GM18511 (cell line): Measurements from ENCODE around the gene SNX6.
"Not testable (repeated sequence)": the region's sequence is repeated elsewhere in the genome, so short reads cannot be mapped to it uniquely, and the experiment has no call there.

Experiments
- ATAC-seq: cut with Tn5 transposase; IDR thresholded peaks from one replicate; pipeline ENCODE4 v1.9.1; 2021; ENCODE audit warnings: mild to moderate bottlenecking, moderate library complexity; ENCODE audit not compliant: unreplicated experiment

Gene SNX6

DNA sequence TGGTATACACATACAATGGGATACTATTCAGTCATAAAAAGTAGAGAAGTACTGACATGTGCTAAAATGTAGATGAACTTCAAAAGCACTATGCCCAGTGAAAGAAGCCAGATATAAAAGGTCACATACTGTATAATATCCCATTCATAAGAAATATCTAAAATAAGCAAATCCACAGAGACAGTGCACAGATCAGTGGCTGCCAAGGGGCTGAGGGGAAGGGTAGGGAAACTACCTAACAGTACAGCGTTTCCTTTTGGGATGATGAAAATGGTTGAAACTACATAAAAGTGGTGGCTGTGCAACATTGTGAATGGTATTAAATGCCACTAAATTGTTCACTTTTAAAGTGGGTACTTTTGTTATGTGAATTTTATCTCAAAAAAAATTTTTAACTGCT is 102.4 kb downstream of the SNX6 start:
- ATAC-seq, result no peak

DNA sequence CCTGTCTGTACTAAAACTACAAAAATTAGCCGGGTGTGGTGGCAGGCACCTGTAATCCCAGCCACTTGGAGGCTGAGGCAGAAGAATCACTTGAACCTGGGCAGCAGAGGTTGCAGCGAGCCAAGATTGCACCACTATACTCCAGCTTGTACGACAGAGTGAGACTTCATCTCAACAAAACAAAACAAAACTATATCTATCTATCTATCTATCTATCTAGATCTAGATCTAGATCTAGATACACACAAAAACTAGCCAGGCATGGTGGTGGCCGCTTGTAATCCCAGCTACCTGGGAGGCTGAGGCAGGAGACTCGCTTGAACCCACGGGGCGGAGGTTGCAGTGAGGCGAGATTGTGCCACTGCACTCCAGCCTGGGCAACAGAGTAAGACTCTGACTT is 105.7 kb downstream of the SNX6 start:
- not testable (repeated sequence) for ATAC-seq

DNA sequence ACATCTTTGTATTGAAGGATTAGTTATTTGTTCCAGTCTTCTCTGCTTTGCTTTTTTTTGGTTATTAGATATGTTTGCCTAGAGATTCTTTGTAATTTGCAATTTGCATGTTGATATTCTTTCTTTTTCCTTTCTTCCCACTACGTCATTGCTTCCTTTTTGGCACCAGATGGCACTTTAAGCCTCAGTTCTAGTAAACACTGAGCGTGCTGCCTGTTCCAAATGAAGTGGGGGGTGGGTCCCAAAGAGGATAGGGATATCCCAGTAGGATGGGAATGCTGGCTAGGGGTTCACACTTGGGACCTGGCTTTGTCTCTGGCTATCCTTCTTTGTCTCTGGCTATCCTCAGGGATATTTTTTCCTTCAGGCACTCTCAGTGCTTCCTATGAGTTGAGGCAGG is 107.5 kb downstream of the SNX6 start:
- no peak for ATAC-seq

DNA sequence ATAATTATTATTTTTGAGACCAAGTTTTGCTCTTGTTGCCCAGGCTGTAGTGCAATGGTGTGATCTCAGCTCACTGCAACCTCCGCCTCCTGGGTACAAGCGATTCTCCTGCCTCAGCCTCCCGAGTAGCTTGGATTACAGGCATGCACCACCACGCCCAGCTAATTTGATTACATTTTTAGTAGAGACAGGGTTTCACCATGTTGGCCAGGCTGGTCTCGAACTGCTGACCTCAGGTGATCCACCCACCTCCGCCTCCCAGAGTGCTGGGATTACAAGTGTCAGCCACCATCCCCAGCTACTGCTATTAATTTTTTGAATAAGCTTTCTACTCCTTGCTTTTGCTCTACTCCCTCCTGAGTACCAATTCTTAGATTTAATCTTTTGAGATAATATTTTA is 108.9 kb downstream of the SNX6 start:
- not testable (repeated sequence) for ATAC-seq

DNA sequence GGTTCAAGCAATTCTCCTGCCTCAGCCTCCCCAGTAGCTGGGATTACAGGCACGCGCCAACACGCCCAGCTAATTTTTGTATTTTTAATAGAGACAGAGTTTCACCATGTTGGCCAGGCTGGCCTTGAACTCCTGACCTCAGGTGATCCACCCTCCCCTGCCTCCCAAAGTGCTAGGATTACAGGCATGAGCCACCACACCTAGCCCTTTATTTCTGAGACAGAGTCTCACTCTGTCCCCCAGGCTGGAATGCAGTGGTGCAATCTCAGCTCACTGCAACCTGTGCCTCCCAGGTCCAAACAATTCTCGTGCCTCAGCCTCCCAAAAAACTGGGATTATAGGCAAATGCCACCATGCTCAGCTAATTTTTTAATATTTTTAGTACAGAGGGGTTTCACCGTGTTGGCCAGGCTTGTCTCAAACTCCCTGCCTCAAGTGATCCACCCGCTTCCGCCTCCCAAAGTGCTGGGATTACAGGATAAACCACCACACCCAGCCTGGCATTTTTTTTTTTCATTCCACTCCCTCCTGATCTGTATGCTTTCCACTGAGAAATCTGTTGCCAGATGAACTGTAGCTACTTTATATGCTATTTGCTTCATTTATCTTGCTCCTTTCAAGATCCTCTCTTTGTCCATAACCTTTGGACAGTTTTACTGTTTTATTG is 109.5 kb downstream of the SNX6 start:
- not testable (repeated sequence) for ATAC-seq
